ENCODE measurements around the gene WWTR1. TPM values are rescaled to one million over a fixed set of nuclear protein-coding genes. Genes with fewer than 3 reads are reported as not detected.

The WWTR1 gene
- polyA plus RNA-seq, 1 experiment = 164 TPM

GRCh38 chr3:149480326-149481017 is 177.4 kb downstream of the WWTR1 start:
- no peaks in the 10 kb centered on the region for H3K27me3 ChIP-seq (ENCODE audit: control insufficient read depth, insufficient read depth, low read length)
- H3K9me3 ChIP-seq (ENCODE audit: control insufficient read depth, insufficient read depth, low read length) = peaks cover 3% of the 10 kb centered on the region
- ChIA-PET POLR2A (no interaction called here), CTCF (interaction anchor here (0.5 to 3.1 kb wide), 22 partner anchors 9 to 526 kb away, joined by 3 to 27 read pairs (median 4); partner anchors contain the start of gene TM4SF1)
- no peak overlapping the region for H3K4me3 ChIP-seq (ENCODE audit: low read depth, low read length)
- peak; percentile 98 for TF ChIP-seq CTCF (IDR thresholded peaks at IDR 0.05; ENCODE audit: low read depth, low read length)
- no peak overlapping the region for H3K27ac ChIP-seq (ENCODE audit: low read depth, low read length)
- peak; percentile 73 for DNase-seq (ENCODE audit: low read depth, low spot score)

GRCh38 chr3:149479621-149480325 is 178.1 kb downstream of the WWTR1 start:
- POLR2A ChIA-PET = no interaction called here
- CTCF ChIA-PET = interaction anchor here (0.5 to 3.1 kb wide), 22 partner anchors 10 to 525 kb away, joined by 3 to 27 read pairs (median 4); partner anchors contain the start of gene TM4SF1
- no peak overlapping the region for H3K4me3 ChIP-seq (ENCODE audit: low read depth, low read length)
- no peaks in the 10 kb centered on the region for H3K27me3 ChIP-seq (ENCODE audit: control insufficient read depth, insufficient read depth, low read length)
- no peak for TF ChIP-seq CTCF (IDR thresholded peaks at IDR 0.05; ENCODE audit: low read depth, low read length)
- DNase-seq (ENCODE audit: low read depth, low spot score) = no peak
- H3K9me3 ChIP-seq (ENCODE audit: control insufficient read depth, insufficient read depth, low read length) = peaks cover 3% of the 10 kb centered on the region
- H3K27ac ChIP-seq (ENCODE audit: low read depth, low read length) = no peak overlapping the region

DNA sequence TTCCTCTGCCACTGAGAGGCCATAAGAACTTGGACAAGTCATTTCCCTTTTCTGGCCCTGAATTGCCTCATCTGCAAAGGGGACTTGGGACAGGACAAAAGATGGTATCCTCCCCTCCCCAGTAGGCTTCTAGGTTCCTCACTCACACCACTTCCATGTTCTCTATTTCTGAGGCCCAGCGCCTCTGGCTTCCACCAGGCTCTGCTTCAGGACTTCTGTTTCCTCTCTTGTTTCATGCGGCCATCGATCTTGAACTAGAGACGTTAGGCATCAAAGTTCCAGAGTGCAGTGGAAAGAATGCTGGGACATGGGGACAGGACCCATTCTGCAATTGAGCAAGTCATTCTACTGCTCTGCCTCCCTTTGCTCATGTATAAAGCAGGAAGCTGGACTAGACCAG is 181.6 kb downstream of the WWTR1 start:
- ChIA-PET POLR2A (interaction anchor here (1.0 kb wide), 1 partner anchor 27 kb away, joined by 3 read pairs; no protein-coding TSS in a partner anchor), CTCF (interaction anchor here (1.0 to 1.7 kb wide), 2 partner anchors 9 to 12 kb away, joined by 4 read pairs; no protein-coding TSS in a partner anchor)
- TF ChIP-seq CTCF (IDR thresholded peaks at IDR 0.05; ENCODE audit: low read depth, low read length) = no peak
- Histone ChIP-seq H3K27ac (ENCODE audit: low read depth, low read length) (no peak overlapping the region), H3K9me3 (ENCODE audit: control insufficient read depth, insufficient read depth, low read length) (peaks cover 3% of the 10 kb centered on the region), H3K27me3 (ENCODE audit: control insufficient read depth, insufficient read depth, low read length) (no peaks in the 10 kb centered on the region), H3K4me3 (ENCODE audit: low read depth, low read length) (no peak overlapping the region)
- DNase-seq (ENCODE audit: low read depth, low spot score) = no peak

DNA sequence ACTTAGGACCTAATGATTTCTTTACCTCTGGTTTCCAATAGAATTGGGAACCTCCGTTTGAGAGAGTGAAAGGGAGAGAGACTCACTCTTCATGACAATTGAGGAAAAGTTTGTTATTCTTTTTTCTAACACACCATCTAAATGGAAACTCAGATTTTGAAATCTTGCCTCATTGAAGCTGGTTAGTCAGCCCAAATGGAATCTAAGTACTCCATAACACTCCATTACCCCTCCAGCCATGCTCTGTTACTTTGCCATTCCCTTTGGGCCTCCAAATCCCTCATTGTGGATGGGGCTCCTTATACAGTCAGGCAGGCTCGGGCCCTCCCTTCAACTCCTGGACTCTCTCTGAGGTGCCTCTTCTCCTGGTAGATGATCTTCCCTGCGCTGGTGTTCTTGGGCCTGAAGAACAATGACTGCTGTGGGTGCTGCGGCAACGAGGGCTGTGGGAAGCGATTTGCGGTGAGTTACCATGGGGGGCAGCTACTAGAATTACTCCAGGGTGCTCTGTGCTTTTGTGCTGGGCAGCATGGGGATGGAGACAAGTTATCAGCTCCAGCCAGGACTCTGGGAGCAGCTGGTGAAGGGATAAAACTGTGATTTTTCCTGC is 182.3 kb downstream of the WWTR1 start:
- POLR2A ChIA-PET = no interaction called here
- Histone ChIP-seq H3K4me3 (ENCODE audit: low read depth, low read length) (no peak overlapping the region), H3K27ac (ENCODE audit: low read depth, low read length) (no peak overlapping the region), H3K9me3 (ENCODE audit: control insufficient read depth, insufficient read depth, low read length) (peaks cover 3% of the 10 kb centered on the region), H3K27me3 (ENCODE audit: control insufficient read depth, insufficient read depth, low read length) (no peaks in the 10 kb centered on the region)
- CTCF ChIA-PET = interaction anchor here (0.6 to 1.7 kb wide), 2 partner anchors 13 to 528 kb away, joined by 3 to 4 read pairs; no protein-coding TSS in a partner anchor
- no peak for DNase-seq (ENCODE audit: low read depth, low spot score)
- TF ChIP-seq CTCF (IDR thresholded peaks at IDR 0.05; ENCODE audit: low read depth, low read length) = no peak
